Keratinocyte (primary cell): ENCODE results near the gene UPK1A. TPM values are rescaled to one million over a fixed set of nuclear protein-coding genes. Genes with fewer than 3 reads are reported as not detected.

Experiments used
- DNase-seq: peaks from one replicate; pipeline ENCODE4 v3.0.0-alpha.2; 2011; ENCODE audit warnings: low read depth, missing footprints, low spot score
- FAIRE-seq: peaks from 2 replicates; lab custom pipeline; 2011; peaks lifted over from hg19 to GRCh38; lab: Jason Lieb, UNC
- H2AFZ ChIP-seq: 2 replicates; pipeline ENCODE4 v1.6.0; 2012; ENCODE audit warnings: low read length, control low read depth, inconsistent platforms; ENCODE audit not compliant: control insufficient read depth
- H3K27ac ChIP-seq: 2 replicates; pipeline ENCODE4 v1.5.1; 2011; ENCODE audit warnings: low read length; ENCODE audit not compliant: control insufficient read depth, insufficient read depth
- H3K27me3 ChIP-seq: 3 replicates; pipeline ENCODE4 v1.6.0; 2011; ENCODE audit warnings: low read length; ENCODE audit not compliant: control insufficient read depth, insufficient read depth; ENCODE audit errors: extremely low read depth
- H3K36me3 ChIP-seq, 2 experiments: 2 replicates in 1 of 2; 3 replicates in 1 of 2; pipeline ENCODE4 v1.5.1; 2011; ENCODE audit warnings: low read length in 2 of 2, mild to moderate bottlenecking in 1 of 2; ENCODE audit not compliant: control insufficient read depth in 2 of 2, insufficient read depth in 2 of 2; ENCODE audit errors: extremely low read depth in 1 of 2
- H3K4me1 ChIP-seq: 3 replicates; pipeline ENCODE4 v1.5.1; 2011; ENCODE audit warnings: low read length; ENCODE audit not compliant: control insufficient read depth, insufficient read depth; ENCODE audit errors: extremely low read depth
- H3K4me2 ChIP-seq: 3 replicates; pipeline ENCODE4 v1.6.0; 2011; ENCODE audit warnings: low read depth, low read length; ENCODE audit not compliant: control insufficient read depth, insufficient read depth; ENCODE audit errors: extremely low read depth
- H3K4me3 ChIP-seq, 3 experiments: fragments of 200-600 bp in 1 of 3; sonication (generic) in 1 of 3; 2 replicates in 2 of 3; 3 replicates in 1 of 3; pipeline ENCODE4 v1.5.1; 2011 to 2016; ENCODE audit warnings: low read length in 3 of 3, mild to moderate bottlenecking in 3 of 3, control low read depth in 2 of 3, inconsistent platforms in 1 of 3, low read depth in 1 of 3, mixed read lengths in 1 of 3, mixed run types in 1 of 3, moderate library complexity in 1 of 3; ENCODE audit not compliant: control insufficient read depth in 2 of 3, insufficient read depth in 2 of 3; ENCODE audit errors: extremely low read depth in 1 of 3
- H3K79me2 ChIP-seq: 2 replicates; pipeline ENCODE4 v1.6.0; 2012; ENCODE audit warnings: low read length; ENCODE audit not compliant: control insufficient read depth, insufficient read depth
- H3K9ac ChIP-seq: 3 replicates; pipeline ENCODE4 v1.6.0; 2011; ENCODE audit warnings: low read length; ENCODE audit not compliant: control insufficient read depth, insufficient read depth; ENCODE audit errors: extremely low read depth
- H3K9me1 ChIP-seq: 3 replicates; pipeline ENCODE4 v1.6.0; 2011; ENCODE audit warnings: low read length; ENCODE audit not compliant: control insufficient read depth, insufficient read depth; ENCODE audit errors: extremely low read depth
- H3K9me3 ChIP-seq: 2 replicates; pipeline ENCODE4 v1.5.1; 2012; ENCODE audit warnings: low read depth, low read length; ENCODE audit not compliant: control insufficient read depth
- H4K20me1 ChIP-seq: 3 replicates; pipeline ENCODE4 v1.6.0; 2011; ENCODE audit warnings: low read length; ENCODE audit not compliant: control insufficient read depth, insufficient read depth; ENCODE audit errors: extremely low read depth
- EZH2 ChIP-seq: IDR thresholded peaks from one replicate; pipeline ENCODE4 v1.6.1; 2012; ENCODE audit warnings: inconsistent platforms, mild to moderate bottlenecking, low read length, moderate library complexity
- dilution Hi-C: fragments of 300-500 bp; cut with MboI; formaldehyde crosslinking; loops from one replicate; pipeline ENCODE4 v1.7.0; 2020; ENCODE audit warnings: low sequenced_read_pairs; ENCODE audit not compliant: extremely low pct_ligation_motif_present
- polyA plus RNA-seq, 5 experiments: library from polyadenylated mRNA; depleted of rRNA in 3 of 5; stranded (reverse) in 3 of 5; stranded (forward) in 1 of 5; unstranded in 1 of 5; fragments of >200 nt; gene quantifications; 1 replicate in 1 of 5; 2 replicates in 3 of 5; 3 replicates in 1 of 5; pipeline versions ENCODE4 v1.2.1 to v1.2.3, GENCODE V29; 2011 to 2012; ENCODE audit warnings: missing spikeins in 2 of 5, low read depth in 1 of 5, low replicate concordance in 1 of 5
- TF ChIP-seq, protein P1 (sequence below), 3 experiments: IDR thresholded peaks in 1 of 3; conservative IDR thresholded peaks in 1 of 3; optimal IDR thresholded peaks in 1 of 3; 2 replicates in 2 of 3; 3 replicates in 1 of 3; pipeline versions ENCODE3 to v1.5.1; 2011; ENCODE audit warnings: low read length in 3 of 3, mild to moderate bottlenecking in 3 of 3, moderate library complexity in 2 of 3, control low read depth in 1 of 3, inconsistent platforms in 1 of 3; ENCODE audit not compliant: insufficient read depth in 2 of 3; ENCODE audit errors: extremely low read depth in 1 of 3

Gene UPK1A
- polyA plus RNA-seq, 1 donor (not counting 4 experiments of a cell fraction or from before 2014, with no cell fraction given), result 0.09 TPM

DNA sequence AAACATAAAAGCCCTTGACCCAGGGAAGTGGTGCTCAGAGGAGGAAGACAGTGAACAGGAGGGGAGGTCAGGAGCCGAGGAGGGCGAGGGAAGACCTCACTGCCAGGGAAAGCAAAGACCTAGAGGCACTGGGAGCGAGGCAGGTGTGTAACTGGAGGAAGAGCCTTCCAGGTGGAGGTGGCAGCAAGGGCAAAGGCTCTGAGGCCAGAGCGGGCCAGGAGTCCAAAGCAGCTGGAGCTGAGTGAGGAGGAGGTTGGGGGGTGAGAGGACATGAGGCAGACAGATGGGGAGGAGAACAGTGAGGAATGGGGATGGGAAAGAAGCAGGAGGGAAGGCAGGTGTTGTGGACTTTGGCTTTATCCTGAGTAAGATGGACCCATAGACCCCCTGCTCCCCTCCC, 3.7 kb downstream of the UPK1A start:
- Histone ChIP-seq H3K79me2 (no peaks in the 10 kb centered on the region), H3K9me1 (no peaks in the 10 kb centered on the region), H3K4me1 (peaks cover 7% of the 10 kb centered on the region), H3K27me3 (peaks cover 10% of the 10 kb centered on the region), H3K27ac (no peak overlapping the region), H3K4me3 (no peak overlapping the region), H2AFZ (no peak overlapping the region), H4K20me1 (no peaks in the 10 kb centered on the region), H3K4me2 (no peak overlapping the region), H3K9ac (no peak overlapping the region), H3K36me3 (no peaks in the 10 kb centered on the region), H3K9me3 (no peaks in the 10 kb centered on the region)
- TF ChIP-seq, protein P1, sequence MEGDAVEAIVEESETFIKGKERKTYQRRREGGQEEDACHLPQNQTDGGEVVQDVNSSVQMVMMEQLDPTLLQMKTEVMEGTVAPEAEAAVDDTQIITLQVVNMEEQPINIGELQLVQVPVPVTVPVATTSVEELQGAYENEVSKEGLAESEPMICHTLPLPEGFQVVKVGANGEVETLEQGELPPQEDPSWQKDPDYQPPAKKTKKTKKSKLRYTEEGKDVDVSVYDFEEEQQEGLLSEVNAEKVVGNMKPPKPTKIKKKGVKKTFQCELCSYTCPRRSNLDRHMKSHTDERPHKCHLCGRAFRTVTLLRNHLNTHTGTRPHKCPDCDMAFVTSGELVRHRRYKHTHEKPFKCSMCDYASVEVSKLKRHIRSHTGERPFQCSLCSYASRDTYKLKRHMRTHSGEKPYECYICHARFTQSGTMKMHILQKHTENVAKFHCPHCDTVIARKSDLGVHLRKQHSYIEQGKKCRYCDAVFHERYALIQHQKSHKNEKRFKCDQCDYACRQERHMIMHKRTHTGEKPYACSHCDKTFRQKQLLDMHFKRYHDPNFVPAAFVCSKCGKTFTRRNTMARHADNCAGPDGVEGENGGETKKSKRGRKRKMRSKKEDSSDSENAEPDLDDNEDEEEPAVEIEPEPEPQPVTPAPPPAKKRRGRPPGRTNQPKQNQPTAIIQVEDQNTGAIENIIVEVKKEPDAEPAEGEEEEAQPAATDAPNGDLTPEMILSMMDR (optimal IDR thresholded peaks at IDR 0.05 in 1 of 3, IDR thresholded peaks at IDR 0.05 in 1 of 3, conservative IDR thresholded peaks at IDR 0.05 in 1 of 3; ENCODE audit: extremely low read depth in 1 of 3, insufficient read depth in 2 of 3, low read length in 3 of 3), result no peak
- no peak for TF ChIP-seq EZH2
- DNase-seq, result no peak
- no peak for FAIRE-seq
- dilution Hi-C loops, result no loop called here

GRCh38 chr19:35670686-35671085, 4.4 kb downstream of the UPK1A start:
- no peak for TF ChIP-seq EZH2
- TF ChIP-seq, protein P1 (optimal IDR thresholded peaks at IDR 0.05 in 1 of 3, IDR thresholded peaks at IDR 0.05 in 1 of 3, conservative IDR thresholded peaks at IDR 0.05 in 1 of 3; ENCODE audit: extremely low read depth in 1 of 3, insufficient read depth in 2 of 3, low read length in 3 of 3), result no peak
- peaks cover 7% of the 10 kb centered on the region for H3K4me1 ChIP-seq
- H3K4me2 ChIP-seq, result no peak overlapping the region
- H3K79me2 ChIP-seq, result no peaks in the 10 kb centered on the region
- no peak overlapping the region for H3K4me3 ChIP-seq
- H3K9ac ChIP-seq, result no peak overlapping the region
- H3K9me3 ChIP-seq, result no peaks in the 10 kb centered on the region
- FAIRE-seq (no peak), DNase-seq (no peak)
- no peak overlapping the region for H3K27ac ChIP-seq
- no peaks in the 10 kb centered on the region for H3K9me1 ChIP-seq
- H3K27me3 ChIP-seq, result peaks cover 13% of the 10 kb centered on the region
- dilution Hi-C loops, result no loop called here
- no peaks in the 10 kb centered on the region for H3K36me3 ChIP-seq
- no peaks in the 10 kb centered on the region for H4K20me1 ChIP-seq
- no peak overlapping the region for H2AFZ ChIP-seq
